Measurements from ENCODE around the gene MAST2.
A peak's percentile ranks its signal among the peaks of the same experiment; 100 is the strongest.

Gene MAST2

DNA sequence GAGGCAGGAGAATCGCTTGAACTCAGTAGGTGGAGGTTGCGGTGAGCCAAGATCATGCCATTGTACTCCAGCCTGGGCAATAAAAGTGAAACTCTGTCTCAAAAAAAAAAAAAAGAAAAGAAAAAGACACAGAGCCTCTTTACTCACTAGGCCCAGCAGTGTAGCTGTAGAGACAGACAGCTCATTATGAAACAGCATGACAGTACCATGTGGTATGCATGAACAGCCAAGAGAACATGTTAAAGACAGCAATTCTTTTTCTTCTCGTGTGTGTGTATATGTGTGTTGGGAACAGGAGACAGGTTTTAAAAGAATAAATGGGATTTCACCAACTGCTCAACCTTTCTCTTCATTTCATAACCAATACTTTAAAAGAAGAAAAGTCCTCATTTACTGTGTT lies 210.2 kb downstream of the MAST2 start:
- DNase-seq (ENCODE audit: low read depth in 1 of 2, low spot score in 1 of 2): no peak

DNA sequence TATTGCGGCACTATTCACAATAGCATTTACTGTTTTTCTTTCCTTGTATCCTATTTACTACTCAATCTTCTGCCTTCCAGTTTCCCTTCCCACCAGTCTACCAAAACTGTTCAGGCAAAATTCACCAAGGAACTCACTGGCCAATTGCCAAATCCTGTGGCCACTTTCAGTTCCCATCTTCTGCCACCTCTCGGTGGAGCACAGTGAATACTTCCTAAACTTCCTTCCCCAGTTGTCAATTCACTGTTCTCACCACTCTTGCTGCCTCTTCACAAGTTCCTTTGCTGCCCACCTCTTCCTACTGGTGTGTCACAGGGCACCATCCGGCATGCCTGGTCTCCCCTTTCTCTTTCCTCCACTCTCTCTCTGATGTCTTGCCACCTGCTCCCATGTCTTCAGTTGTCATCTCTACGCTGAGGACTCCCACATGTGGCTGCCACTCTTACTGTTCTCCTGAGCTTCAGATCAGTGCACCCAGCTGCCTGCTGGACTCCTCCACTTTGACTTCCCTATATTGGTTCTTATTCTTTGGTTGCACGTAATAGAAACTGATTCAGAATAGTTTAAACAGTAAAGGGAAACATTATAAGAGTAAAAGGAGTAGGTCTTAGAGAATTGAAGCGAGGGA lies 214.6 kb downstream of the MAST2 start:
- no peak for DNase-seq (ENCODE audit: low read depth in 1 of 2, low spot score in 1 of 2)

DNA sequence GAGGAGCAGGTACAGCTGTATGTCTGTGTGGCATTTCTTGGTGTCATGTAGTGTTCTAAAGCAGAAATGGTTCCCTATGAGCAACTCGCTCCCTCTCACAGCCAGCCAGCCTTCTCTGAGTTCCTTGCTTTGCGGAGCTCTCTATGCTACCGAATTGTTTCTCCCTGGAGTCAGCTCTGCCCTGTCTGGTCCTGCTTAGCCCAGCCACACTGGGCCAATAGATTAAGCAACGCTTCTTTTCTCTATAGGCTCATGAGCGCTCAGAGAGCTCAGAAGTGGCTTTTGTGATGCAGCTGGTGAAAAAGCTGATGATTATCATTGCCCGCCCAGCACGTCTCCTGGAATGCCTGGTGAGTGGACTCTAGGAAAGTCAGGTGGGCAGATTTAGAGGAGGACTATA lies 215.9 kb downstream of the MAST2 start:
- DNase-seq (ENCODE audit: low read depth in 1 of 2, low spot score in 1 of 2): no peak

DNA sequence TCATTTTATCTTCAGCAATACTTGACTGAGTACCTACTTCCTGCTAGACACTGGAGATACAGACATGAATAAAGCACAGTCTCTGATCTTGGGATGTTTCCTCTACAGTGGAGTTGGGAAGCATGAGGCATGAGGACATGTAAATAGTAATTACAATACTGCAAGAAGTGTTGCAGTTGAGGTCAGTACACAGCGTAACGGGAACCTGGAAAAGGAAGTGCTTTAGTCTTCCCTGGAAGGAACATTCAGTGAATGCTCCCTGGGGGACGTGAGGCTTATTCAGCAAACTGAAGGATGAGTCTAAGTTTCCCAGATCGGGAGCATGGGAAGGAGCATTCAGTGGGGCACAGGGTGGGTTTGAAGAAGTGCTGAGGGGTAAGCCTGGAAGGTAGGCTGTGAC lies 216.6 kb downstream of the MAST2 start:
- no peak for DNase-seq (ENCODE audit: low read depth in 1 of 2, low spot score in 1 of 2)

DNA sequence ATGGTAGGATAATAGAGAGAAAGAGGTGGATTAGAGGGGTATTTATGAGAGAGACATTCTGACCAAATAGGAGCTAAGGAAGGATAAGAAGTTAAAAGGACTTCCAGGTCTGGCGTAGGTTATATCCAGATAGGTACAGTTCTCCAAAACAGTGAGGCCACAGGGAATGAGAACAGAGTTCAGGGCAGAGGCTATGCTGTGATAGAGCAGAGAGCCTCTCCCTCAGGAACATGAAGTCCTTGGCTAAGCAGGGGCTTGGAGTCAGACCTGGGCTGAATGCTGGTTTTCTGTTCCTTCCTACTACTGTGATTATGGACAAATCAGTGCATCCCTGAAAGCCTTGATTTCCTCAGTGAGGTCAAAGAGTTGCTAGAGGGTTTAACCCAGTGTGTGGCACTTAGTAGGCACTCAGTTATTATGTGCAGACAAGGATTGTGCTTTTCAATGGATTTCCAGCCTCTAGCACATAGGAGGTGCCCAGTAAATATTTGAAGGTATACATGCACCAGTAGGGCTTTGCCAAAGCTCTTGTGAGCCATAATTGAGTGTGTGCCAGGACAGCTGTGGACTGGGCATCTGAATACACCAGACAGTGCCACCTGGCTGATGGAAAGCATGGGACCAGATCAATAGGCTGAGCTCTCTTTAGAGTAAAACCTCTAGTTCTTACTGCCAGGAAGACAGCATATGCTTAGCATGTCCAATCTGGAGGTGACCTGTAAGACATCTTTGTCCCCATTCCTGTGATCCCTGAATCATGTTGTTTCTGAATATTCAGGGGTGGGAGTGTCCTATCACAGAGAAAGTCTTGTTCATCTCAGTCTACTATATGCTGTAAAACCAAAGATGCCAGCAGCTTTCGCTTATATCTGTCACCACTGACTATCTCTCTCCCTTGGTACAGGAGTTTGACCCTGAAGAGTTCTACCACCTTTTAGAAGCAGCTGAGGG lies 217.9 kb downstream of the MAST2 start:
- DNase-seq (ENCODE audit: low read depth in 1 of 2, low spot score in 1 of 2): no peak

DNA sequence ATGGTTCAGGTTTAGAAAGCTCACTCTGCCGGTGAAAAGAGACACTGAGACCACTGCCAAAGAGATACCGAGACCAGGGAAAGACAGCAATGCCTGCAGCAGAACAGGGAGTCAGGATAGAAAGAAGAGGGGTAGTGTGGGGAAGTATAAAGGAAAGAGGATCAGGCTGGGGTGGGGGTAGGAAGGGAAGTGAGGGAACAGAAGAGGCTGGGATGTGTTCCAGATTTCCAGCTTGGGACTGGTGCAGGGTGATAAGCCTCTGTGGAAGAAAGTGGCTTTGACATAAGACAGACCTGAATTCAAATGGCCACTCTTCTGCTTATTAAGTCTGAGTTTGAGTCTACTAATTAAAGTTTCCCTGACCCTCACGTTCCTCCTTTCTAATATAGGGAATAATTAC lies 223.1 kb downstream of the MAST2 start:
- DNase-seq (ENCODE audit: low read depth in 1 of 2, low spot score in 1 of 2): no peak

DNA sequence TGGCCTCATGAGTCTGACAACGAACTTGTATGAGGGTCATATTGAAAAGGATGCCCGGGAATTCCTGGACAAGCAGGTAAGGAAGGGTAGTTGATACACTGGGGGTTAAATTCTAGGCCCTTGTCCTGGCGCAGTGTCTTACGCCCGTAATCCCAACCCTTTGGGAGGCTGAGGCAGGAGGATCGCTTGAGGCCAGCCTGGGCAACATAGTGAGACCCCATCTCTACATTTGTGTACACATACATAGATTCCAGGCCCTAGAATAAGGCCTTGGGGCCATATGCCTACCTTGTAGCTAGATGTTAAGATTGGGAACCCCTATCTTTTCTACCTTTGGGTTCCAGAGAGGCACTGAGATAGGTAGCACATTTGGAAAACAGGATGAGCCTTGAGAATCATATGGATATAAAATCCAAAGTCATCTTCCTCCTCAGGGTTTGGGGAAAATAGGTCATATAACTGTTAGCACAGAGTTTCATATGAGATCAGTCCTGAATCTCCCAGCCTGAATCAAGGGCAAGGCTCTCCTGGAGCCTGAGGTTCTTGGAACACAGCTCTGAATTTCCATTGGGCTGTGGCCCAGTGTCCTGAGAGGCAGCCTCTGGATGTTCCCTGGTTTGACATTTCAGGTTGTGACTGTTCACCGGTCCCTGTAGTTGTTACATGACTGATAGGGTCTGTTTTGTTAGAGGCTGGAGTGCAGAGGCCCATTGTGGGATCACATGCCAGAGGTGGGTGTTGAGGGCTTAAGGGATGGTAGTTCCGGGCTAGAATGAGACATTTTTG lies 224.6 kb downstream of the MAST2 start:
- DNase-seq (ENCODE audit: low read depth in 1 of 2, low spot score in 1 of 2): no peak

DNA sequence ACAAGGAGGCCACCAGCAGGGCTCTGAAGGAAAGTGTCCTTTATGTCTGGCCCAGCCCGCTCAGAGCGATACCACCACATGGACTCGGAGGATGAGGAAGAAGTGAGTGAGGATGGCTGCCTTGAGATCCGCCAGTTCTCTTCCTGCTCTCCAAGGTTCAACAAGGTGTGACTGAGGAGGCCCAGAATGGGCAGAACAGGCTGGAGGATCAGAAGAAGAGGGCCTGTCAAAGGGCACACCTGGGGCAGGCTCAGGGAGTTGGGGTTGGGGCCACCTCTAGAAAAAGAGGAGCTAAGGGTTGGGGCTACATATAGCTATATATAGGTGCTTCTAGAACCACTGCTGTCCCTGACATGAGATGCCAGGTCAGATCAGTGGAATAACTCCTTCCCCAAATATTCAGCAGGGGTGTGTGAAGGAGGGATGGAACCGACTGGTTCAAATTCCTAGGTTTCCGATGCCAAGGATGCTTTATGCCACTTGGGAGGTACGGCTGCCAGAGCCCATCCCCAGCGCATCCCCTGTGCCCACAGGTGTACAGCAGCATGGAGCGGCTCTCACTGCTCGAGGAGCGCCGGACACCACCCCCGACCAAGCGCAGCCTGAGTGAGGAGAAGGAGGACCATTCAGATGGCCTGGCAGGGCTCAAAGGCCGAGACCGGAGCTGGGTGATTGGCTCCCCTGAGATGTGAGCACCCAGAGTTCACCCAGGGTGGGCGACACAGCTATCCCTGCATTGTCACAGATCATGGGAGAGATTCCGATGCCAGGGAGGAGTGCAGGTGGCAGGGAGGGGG lies 226.9 kb downstream of the MAST2 start:
- no peak for DNase-seq (ENCODE audit: low read depth in 1 of 2, low spot score in 1 of 2)

DNA sequence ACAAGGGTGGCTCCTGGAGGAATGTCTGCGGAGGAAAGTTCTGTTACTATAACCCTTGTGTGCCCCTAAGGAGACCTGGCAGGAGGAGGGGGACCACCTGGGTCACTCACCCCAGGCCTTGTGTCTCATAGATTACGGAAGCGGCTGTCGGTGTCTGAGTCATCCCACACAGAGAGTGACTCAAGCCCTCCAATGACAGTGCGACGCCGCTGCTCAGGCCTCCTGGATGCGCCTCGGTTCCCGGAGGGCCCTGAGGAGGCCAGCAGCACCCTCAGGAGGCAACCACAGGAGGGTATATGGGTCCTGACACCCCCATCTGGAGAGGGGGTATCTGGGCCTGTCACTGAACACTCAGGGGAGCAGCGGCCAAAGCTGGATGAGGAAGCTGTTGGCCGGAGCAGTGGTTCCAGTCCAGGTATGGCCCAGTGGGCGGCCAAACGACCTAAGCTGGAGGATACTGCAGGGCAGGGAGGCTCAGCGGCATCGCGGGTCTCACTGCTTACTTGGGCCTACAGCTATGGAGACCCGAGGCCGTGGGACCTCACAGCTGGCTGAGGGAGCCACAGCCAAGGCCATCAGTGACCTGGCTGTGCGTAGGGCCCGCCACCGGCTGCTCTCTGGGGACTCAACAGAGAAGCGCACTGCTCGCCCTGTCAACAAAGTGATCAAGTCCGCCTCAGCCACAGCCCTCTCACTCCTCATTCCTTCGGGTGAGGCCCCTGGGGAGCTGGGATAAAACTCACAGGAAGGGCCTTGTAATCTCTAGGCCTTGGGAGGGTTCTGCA lies 227.7 kb downstream of the MAST2 start:
- no peak for DNase-seq (ENCODE audit: low read depth in 1 of 2, low spot score in 1 of 2)

DNA sequence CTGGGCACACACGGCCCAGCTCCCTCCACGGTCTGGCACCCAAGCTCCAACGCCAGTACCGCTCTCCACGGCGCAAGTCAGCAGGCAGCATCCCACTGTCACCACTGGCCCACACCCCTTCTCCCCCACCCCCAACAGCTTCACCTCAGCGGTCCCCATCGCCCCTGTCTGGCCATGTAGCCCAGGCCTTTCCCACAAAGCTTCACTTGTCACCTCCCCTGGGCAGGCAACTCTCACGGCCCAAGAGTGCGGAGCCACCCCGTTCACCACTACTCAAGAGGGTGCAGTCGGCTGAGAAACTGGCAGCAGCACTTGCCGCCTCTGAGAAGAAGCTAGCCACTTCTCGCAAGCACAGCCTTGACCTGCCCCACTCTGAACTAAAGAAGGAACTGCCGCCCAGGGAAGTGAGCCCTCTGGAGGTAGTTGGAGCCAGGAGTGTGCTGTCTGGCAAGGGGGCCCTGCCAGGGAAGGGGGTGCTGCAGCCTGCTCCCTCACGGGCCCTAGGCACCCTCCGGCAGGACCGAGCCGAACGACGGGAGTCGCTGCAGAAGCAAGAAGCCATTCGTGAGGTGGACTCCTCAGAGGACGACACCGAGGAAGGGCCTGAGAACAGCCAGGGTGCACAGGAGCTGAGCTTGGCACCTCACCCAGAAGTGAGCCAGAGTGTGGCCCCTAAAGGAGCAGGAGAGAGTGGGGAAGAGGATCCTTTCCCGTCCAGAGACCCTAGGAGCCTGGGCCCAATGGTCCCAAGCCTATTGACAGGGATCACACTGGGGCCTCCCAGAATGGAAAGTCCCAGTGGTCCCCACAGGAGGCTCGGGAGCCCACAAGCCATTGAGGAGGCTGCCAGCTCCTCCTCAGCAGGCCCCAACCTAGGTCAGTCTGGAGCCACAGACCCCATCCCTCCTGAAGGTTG lies 231.4 kb downstream of the MAST2 start:
- DNase-seq (ENCODE audit: low read depth in 1 of 2, low spot score in 1 of 2): no peak

DNA sequence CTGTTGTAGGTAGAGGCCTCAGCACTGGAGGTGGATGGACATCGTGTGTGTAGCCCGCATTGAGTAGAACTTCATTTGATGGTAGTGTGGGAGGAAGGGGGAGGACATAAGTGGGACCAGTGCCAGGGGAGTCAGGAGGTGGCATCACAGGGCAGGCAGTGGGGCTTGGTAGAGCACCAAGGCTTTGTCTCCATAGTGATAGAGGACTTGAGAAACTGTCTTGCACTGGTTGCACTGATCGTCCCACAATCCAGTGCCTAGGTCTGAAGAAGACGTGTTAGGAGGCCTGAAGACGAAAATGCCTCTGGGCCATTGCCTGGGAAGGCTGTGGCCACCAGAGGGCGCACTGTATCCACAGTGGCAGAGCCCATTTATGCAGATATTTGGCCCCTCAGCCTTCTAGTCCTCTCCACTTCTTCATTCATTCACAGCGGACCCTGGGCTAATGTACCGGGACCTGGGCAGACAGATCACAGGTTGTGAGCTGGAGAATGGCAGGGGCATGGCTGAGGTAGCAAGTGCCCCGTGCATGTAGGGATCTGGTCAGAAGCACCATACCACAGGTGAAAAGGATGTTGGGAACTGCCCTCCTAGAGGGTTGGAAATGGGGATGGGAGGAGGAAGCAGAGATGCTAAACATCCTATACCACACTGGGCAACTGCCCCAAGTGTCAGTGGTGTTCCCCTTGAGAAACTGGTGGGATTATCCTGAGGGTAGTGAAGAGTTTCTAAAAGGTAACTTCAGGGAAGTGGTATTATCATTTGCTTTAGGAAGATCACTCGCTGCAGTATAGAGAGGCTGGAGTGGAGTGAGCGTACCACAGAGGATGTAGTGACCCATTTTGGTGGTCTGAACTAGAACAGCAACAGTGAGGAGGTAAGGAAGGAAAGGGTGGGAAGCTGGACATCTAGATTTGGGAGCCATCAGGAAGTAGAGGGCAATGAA lies 233.8 kb downstream of the MAST2 start:
- peak; percentile 74 to 84 for DNase-seq (ENCODE audit: low read depth in 1 of 2, low spot score in 1 of 2)

DNA sequence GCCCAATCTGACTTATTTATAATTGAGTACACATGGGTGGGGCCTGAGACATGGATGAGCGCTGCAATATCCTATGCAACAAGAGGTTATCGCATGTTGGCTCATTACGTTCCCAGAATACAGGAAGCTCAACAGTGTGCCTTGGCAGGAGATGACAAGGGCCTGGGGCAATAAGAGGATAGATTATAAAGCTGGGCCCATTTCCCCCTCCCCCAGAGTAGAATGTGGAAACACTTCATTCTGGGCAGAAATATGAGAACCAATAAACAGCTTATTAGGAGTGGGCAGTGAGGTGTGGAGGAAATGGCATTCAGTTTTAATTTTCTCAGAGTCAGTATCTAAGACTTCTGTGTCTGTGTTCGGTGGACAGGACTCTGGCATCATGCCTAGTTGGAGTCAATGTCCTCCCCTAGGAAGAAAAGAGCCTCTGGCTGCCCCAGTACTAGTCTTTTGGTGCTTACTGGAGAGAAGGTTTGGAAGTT lies 236.2 kb downstream of the MAST2 start:
- no peak for DNase-seq (ENCODE audit: low read depth in 1 of 2, low spot score in 1 of 2)

DNA sequence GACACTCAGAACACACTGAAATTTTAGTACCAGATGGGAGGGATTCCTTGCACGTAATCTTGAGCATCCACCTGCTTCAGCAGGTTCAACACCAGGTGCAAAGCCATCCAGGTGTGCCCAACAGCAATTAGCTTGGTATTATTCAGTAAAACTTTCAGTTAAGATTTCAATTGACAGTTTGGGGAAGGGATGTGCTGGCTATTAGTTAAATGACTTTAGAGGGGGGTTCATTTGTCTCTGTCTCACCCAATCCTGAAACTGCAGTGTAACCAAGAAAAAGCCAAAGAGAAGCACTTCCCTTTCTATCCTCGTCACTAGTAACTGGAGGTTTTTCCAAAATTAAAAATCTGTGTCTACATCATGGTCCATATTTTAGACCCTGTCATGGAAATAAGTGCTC lies 238.1 kb downstream of the MAST2 start:
- no peak for DNase-seq (ENCODE audit: low read depth in 1 of 2, low spot score in 1 of 2)

DNA sequence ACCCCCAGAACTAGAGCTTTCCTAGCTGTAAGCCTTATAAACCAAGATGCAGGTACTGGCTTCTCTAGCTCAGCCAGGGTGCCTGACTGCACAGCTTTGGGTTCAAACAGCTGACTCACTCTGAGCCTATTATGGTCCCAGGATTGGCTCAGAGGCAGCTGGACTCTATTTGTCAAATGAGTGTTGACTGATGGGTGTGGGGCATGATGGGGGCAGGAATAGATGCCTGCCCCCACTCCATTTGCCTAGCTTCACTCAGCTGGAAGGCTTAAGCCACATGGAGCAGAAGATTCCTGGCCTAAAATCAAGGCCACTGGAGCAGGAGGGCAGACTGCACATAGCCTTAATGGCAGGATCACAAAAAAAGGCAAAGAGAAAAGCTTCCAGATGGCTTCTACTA lies 238.6 kb downstream of the MAST2 start:
- no peak for DNase-seq (ENCODE audit: low read depth in 1 of 2, low spot score in 1 of 2)

DNA sequence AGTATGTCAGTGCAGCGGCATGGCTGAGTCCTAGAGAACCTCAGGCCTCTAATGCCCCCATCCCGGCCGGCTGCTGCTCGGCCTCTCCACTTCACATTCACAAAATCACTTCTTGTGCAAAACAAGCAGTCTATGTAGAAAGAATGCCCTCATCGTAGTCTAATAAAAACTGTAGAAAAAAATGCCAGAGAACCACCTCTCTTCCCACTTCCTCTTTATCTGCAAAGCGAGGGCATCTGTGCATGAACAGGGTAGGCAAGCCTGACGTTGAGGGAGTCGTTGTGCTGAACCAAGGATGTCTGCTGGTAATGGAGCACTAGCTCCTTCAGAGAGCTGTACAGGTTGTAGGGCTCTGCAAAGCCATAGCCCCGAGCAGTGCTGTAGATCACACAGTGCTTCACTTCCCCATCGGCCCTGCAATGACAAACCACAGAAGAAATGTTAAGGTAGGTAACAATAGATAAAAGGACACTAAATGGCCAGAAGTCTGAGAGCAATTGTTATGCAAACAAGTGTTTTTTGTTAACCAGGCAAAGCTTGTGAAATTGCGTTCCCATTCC lies 240.1 kb downstream of the MAST2 start:
- no peak for DNase-seq (ENCODE audit: low read depth in 1 of 2, low spot score in 1 of 2)

DNA sequence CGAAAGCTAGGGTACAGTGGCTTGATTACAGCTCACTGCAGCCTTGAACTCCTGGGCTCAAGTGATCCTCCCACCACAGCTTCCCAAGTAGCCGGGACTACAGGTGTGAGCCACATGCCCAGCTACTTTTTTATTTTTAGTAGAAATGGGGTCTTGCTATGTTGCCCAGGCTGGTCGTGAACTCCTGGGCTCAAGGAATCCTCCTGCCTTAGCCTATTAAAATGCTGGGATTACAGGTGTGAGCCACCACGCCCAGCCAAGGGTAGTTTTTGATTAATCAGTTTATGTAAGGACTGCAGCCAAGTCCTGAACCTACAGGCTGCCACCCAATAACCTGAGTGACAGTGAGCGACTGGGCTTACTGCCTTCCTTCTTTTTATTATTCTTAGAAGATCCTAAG lies 240.7 kb downstream of the MAST2 start:
- DNase-seq (ENCODE audit: low read depth in 1 of 2, low spot score in 1 of 2): no peak

DNA sequence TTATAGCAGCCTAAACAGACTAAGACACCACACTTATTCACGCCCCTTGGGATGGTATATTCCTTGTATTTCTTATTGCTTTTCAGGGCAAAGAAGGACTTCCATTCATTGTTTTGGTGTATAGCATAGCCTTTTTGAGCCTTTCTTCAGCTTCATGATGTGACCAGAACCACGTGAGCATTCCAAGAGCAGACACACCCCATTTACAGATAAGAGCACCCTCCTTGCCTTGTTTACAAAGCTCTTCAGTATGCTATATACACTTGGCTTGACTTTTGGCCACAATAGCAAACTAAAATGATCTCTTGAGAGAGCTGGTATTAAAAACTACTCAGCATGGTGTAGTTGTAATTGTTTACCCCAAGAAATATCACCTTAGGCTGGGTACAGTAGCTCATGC lies 250.3 kb downstream of the MAST2 start:
- DNase-seq (ENCODE audit: low read depth in 1 of 2, low spot score in 1 of 2): no peak

DNA sequence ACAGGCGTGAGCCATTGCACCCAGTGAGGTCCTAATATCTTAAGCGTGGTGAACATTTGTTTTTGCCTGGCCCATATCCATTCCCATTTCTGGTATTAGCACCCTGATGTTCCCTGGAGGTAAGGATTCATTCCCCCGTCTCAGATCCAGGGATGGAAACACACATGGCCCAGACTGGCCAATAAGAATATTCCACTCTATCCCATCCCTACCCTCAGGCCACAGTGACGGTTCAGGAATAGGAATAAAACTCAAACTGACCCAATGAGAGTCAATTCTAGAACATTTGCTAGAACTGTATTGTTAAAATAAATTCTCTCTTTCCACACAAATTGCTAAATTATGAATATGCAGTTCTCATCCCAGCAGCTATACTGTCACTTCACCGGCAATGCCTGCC lies 252.9 kb downstream of the MAST2 start:
- no peak for DNase-seq (ENCODE audit: low read depth in 1 of 2, low spot score in 1 of 2)

Data from activated T-helper 1 cell treated with anti-CD3 and anti-CD28 coated beads, Interleukin-2, amount 50 U/mL, for 16 hours (primary cell).